ENCODE data around the gene ST3GAL5.
"Not testable (repeated sequence)": the region's sequence is repeated elsewhere in the genome, so short reads cannot be mapped to it uniquely, and the experiment has no call there.

ST3GAL5 gene

DNA sequence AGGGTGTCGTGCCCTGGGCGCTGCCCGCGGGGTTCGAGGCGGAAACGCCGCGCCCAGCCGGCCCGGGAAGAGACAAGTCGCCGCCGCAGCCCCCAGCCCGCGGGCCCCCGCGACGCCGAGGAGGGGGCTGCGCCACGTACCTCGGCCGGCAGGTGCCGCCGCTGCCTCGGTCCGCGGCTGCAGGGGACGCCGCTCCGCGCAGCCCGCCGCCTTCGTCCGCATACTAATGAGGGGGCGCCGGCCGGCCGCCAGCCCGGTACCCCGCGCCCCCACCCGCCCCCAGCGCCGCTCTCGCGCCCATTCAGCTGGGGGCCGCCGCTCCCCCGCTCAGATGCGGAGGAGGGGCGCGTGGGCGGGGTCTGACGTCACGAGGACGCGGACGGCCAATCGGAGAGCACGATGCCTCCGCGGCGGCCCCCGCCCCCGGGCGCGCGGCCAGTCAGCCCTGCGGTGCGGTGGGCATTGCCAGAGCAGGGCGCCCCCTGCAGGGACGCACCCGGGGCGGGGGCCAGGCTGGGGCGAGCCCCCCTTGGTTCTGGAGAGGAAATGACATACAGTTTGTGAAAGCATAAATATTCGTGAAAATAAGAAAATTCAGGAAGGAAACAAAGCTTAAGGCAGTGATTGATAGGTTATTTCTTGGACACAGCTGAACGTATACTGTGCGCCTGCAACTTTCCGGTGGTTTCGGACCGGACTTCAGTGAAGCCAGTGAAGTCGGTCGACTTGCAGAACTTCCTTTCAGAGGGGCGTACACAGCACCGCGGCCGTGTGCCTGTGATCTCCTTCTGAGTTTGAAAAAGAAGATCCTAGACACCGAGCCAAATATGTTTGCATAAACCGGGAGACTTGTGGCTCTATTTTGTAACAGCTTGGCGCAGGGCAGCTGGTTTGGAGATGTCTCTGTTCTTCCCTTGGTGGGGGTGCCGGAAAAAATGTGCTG, at the start of gene ST3GAL5:
ST3GAL5 (minus strand) TSS at position 307 of the 943 bp plus-strand sequence; CDS start at position 222, 85 bp downstream.
- DNase-seq (ENCODE audit: low read depth in 2 of 2), result peak; percentile 82 to 91

DNA sequence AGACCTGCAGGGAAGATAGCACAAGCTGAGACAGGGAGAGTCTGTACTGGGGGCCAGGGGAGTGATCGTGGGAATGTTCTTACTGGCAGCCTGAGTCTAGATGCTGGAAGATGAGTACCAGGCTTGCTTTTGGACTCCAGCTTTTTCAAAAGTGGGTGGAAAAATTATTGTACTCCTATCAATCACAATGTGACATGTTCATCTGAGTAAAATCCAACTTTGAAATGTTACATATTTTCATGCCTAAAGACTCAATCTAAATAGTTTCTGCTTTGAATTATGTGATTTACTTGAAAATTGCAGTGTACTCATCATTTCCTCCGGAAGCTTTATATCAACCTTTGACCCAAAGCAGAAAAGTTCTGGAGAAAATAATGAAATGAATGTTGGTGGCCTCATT, 49.7 kb upstream of the ST3GAL5 start:
- DNase-seq (ENCODE audit: low read depth in 2 of 2), result no peak

DNA sequence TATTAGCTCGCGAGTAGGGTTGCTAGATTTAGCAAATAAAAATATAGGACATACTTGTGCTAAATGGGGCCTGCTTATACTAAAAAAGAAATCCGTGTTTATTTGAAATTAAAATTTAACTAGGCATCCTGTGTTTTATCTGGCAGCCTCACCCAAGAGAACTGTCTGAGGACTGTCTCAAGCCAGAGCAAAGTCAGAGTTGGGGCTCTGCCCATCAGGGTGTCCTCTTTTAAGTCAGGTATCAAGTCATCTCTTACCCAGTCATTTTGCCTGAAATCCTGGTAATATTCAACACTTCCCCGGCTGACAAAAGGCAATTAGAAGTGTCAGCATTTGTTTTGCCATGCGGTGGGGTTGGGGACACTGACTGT, 48.3 kb upstream of the ST3GAL5 start:
- no peak for DNase-seq (ENCODE audit: low read depth in 2 of 2)

DNA sequence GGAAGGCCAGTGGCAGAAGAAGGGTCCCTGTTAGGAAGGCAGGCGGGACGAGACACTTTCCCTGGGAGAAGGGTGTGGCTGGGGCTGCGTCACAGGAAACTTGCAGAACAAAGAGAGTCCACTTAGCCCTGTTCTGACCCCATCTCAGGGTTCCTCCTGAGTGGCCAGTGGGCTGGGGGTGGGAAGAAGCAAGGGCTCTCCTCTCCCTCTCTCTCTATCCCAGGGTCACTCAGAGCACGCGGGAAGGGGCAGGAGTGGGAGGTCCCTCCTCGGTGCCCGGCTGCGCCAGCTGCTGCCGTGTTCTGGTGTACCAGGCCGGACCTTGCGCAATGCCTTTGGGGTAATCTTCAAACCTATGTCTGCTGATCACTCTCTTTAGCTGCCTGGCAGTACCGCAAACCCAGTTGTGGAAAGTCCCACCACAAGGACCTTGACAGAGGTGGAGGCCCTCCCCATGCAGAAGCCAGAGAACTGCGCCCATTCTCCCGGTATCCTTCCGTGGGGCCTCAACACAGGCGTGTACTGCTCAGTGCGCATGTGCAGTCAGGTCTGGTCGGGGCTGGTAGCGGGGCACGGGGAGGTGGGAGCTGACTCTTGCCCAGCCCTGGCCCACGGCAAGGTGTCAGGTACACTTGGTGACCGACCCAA, 47.8 kb upstream of the ST3GAL5 start:
- no peak for DNase-seq (ENCODE audit: low read depth in 2 of 2)

DNA sequence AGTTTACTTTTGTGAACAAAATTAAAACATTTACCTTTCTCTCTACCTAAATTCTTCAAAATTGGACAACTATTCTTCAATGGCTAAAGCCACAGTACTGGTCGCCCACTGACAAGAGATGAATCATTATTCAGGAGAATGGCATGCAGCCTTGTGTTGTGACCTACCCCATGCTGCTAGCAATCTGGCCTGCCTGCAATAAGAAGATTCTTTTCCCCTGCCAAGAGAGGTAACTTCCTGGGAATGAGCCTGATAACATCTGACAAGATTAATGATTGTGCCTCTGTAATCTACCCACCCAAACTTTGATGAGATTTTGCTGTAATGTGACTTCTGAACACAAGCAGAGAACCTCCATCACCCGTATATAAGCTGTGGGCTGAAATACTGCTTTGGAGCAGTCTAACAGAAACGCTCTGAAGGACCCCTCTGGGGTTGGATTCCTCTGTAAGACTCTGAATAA, 47.0 kb upstream of the ST3GAL5 start:
- no peak for DNase-seq (ENCODE audit: low read depth in 2 of 2)

DNA sequence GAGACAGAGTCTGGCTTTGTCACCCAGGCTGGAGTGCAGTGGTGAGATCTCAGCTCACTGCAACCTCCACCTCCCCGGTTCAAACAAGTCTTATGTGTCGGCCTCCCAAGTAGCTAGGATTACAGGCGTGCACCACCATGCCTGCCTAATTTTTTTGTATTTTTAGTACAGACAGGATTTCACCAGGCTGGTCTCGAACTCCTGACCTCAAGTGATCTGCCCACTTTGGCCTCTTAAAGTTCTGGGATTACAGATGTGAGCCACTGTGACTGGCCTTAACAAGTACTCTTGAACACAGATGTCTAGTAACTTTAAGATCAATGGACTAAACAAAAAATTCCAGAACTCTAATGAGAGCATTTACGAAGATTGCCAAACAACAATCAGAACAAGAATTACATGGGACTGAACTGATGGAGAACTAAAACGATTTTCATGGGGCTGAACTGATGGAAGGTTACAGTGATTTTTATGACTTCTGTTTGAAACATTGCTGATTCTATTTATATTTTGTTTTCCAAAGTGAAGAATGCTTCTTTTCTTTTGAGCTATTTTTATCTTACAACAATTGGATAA, 46.5 kb upstream of the ST3GAL5 start:
- DNase-seq (ENCODE audit: low read depth in 2 of 2), result no peak

DNA sequence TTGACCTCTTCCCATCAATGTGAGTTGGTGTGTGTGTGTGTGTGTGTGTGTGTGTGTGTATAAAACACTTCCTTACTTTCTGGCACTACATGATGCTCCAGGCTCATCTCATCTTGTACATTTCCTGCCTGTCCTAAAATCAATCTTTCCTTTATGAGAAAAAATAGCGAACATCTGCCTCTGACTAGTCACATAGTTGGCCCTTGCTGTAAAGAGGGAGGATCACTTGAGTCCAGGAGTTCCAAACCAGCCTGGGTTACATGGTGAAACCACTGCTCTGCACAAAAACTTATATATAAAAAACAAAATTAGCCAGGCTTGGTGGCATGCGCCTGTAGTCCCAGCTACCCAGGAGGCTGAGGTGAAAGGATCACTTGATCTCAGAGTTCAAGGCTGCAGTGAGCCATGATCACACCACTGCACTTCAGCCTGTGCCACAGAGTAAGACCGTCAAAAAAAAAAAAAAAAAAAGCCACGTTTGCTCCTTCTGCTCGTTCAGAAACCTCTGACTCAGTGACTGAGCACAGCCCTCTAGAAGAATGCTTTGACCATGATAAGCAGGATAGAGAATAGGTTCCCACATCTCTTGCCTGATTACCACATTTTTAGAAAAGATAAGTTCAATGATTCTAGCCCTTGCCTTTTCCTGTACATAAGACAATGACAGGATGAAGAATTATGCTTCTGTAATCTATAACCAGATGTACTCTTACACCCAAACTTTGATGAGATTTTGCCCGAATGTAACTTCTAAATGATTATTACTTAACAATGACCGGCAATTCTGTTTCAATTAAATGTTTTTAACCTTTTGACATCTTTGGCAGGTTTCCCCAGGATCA, 45.2 kb upstream of the ST3GAL5 start:
- DNase-seq (ENCODE audit: low read depth in 2 of 2), result no peak

DNA sequence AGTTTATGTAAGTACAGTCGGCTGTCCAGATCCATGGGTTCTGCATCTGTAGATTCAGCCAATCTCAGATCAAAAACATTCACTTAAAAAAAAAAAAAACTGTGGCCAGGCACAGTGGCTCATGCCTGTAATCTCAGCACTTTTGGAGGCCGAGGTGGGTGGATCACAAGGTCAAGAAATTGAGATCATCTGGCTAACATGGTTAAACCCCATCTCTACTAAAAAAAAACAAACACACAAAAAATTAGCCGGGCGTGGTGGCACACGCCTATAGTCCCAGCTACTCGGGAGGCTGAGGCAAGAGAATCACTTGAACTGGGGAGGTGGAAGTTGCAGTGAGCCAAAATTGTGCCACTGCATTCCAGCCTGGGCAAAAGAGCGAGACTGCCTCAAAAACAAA, 42.4 kb upstream of the ST3GAL5 start:
- not testable (repeated sequence) for DNase-seq (ENCODE audit: low read depth in 2 of 2)

DNA sequence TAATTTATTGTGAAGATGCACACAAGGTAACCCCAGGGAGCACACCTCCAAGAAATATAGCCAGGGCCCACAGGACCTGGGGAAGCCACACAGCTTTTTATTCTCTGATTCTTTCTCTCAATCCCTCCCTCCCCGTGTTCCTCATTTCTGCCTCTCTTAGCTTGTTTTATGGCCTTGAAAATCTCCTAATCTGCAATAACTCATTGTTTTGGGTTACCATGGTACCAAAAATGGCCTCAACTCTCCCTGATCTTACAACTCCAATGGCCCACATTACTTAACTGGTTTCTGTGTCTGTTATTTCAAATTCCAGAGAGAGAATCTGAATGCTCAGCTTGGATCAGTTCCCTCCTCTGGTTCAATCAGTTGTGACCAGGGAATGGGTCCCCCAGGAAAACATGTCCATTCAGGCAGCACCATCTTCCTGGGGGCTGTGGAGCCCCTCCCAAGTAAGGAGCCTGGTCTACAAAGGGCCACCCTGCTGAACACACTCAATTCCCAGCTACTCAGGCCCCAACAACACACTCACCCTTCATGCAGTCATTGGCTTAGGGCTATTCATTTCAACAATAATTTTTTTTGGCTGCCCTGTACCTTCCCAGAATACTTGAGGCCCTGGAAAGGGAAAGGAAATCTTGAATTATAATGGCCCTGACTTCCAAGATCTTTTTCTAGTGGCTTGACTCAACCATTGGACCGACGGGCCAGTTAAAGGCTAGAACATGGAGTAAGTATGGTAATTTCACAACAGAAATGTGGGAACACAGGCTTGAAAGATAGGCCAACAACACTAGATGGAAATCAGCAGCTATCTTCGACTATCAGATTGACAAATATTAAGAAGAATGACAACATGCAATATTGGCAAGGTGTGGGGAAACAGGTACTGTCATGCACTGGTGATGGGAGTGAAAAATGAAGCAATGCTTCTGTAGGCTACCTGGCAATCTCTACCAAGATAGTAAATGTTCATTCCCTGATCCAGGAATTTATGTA, 41.6 kb upstream of the ST3GAL5 start:
- no peak for DNase-seq (ENCODE audit: low read depth in 2 of 2)

DNA sequence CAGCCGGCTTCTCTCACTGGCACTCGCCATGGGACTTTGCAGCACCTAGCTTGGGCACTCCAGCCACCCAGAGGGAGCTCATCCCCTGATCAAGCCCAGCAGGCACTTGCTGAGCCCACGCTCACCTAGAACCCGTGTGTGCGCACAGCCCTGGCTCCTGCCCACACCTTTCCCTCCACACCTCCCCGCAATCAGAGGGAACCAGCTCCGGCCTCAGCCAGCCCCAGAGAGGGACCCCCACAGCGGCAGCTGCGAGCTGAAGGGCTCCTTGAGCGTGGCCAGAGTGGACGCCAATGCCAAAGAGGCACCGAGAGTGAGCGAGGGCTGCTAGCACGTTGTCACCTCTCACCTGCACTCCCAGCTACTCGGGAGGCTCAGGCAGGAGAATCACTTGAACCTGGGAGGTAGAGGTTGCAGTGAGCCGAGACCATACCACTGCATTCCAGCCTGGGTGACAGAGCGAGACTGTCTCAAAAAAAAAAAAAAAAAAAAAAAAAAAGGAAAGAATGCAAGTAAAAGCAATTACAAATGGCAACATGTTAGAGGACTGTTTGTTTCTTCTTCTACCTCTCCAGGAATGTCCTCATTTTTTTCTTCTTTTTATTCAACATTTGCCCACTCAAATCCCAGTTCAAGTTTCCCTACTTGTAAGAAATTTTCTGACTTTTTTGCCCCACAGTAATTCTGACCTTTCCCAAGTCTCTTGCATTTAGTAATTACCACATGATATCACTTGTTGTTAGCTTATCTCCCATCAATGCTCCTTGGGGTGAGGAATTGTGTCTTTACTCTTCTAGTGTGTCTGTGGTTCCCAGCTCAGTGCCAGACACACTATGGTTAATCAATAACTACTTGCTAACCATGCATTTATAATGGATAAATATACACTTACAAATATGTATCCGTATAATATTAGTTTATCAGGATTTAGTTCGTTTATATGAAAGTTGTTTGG, 40.6 kb upstream of the ST3GAL5 start:
- DNase-seq (ENCODE audit: low read depth in 2 of 2), result no peak

DNA sequence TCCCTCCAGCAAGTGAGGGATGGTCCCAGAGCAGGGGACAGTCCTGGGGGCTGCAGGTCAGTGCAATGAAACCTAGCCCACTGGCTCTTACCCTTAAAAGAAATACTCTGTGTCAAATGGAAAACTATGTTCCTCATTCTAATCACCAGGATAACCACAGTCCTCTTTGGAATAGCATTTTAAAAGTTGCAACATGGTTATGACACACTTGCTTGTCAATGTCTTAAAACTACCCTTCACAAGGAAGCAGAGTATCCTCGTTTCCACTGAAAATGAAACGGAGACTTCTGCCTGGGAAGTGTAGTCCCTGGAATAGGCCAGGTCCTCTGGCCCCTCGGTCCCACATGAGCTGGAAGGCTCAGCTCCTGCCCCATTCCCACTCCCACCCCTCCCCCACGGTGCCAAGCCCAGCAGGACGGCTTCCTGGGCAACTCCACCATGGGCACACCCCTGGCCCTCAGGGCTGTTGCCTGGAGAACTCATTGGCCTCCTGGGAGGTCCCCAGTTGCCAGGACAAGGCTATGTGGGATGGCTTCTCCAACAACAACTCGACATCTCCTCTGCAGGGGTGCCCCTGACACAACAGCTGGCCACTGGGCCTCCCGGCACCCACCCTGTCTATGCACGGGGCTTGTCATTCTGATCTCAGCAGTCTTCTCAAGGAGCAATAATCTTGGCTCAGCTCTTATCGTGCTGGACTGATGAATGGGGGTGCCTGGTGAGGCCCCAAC, 38.3 kb upstream of the ST3GAL5 start:
- no peak for DNase-seq (ENCODE audit: low read depth in 2 of 2)

DNA sequence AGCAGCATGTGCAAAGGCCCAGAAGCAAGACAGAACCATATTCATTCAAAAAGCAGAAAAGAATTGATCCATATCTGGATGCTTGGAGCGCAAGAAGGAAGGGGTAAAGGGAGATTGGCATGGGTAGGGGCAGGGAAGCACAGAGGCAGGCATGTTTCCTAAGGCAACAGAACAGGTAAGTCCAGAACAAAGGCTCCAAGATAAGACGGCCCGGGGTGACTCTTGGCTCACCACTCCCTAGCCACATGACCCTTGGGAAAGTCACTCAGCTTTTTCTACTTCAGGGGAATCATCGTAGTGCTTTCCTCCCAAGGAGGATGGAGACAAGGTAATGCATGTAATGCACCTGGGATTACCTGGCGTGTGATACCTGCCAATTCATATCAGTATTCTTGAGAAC, 37.7 kb upstream of the ST3GAL5 start:
- DNase-seq (ENCODE audit: low read depth in 2 of 2), result no peak

DNA sequence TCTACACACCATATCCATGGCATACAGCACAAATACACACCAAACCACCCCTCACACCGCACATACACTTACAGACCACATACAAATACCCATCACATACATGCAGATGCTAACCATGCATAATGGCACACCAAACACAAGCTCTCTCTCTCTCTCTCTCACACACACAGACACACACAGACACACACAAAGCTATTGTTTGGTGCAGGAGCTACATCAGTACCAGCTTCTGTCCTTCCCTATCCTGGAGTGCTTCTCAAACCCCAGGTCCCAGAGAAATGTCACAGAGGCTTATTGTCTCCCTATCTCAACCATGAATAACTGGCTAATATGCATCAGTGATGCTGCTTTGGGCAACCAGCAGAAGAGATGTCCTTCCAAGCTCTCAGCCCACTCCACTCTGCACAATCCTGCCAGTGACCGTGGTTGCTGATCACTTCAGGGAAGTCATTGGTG, 36.5 kb upstream of the ST3GAL5 start:
- no peak for DNase-seq (ENCODE audit: low read depth in 2 of 2)

DNA sequence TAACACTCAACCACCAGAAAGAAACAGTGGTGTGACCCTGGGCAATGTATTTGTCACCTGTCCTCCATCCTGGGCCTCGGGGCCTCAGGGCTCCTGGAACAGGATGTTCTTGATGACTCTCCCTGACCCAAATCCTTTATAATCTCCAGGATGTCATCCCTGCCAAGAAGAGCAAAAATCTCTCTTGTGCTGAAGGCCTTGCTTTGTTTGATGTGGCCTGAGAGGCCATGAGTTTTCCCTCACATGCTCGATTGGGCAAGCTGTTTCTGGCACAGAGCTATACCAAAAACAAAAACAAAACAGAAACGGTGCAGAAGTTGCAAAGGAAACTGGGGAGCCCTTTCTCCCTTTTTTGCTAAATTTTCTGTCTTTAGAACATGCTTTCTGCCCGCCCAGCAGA, 35.7 kb upstream of the ST3GAL5 start:
- no peak for DNase-seq (ENCODE audit: low read depth in 2 of 2)

DNA sequence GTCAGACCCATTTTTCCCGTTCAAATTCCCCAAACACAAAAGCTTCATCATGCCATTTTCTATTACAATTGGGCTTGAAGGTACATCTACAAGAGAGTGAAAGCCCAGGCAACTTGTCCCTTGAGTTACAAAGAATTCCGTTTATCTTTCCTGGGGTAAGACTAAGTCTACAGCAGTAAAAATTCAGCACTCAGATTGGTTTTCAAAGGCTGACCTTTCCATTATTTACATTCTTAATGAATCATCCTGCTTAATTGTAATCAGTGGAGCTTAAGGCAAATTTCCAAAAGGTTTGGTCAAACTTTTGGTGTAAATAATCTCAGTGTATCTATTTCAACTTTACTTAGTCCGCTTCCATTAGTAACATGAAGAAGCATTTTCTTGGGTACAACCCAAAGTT, 33.4 kb upstream of the ST3GAL5 start:
- no peak for DNase-seq (ENCODE audit: low read depth in 2 of 2)

DNA sequence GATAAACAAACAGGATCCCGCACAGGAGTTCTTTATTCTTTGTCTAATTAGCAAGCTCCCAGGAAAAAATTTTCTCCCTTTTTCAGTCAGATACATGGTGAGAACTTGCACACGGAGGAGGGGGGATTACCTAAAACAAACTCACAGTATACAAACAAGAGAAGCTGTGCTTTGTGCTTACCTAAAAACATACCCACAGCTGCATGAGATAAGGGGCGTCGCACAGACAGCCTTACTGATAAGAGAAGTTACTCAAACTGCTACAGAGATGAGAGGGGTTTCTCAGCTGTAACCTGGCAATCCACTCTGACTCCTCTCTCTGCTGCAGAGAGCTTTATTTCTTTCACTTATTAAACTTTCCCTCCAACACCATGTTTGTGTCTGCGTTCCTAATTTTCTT, 32.9 kb upstream of the ST3GAL5 start:
- DNase-seq (ENCODE audit: low read depth in 2 of 2), result no peak

DNA sequence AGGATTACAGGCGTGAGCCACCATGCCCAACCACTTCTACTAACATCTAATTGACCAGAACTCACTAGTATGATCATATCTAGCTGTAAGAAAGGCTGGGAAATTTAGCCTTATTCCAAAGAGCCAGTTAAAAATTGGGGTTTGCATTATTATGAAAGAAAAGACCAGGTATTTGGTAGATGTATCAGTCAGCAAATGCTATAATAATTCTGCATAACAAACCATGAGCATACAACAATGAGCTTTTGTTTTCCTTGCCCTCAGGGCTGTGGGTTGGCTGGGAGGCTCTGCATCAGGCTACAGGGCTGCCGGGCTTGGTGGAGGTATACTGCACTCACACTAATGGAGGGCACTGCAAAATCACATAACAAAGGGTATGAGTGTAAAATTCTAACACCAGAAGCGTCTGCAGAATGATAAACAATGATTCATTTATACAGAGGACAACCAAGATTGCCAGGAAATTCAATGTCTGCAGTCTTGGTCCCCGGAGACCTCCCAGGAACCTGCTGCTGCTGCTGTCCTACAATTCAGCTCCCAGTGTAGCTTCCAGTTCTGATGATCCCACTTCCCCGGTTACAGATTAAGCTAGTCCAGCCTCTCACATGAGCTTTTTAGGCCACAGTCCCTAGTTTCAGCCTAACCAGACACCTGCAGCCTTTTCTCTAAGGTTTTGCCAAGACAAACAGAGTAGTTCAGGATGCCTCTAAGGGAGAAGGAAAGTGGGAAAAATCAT, 32.2 kb upstream of the ST3GAL5 start:
- no peak for DNase-seq (ENCODE audit: low read depth in 2 of 2)
